GM15510 (cell line): ENCODE measurements around the gene RIC8A.
A peak's percentile ranks its signal among the peaks of the same experiment; 100 is the strongest.

ENCODE experiments used
- POLR2A ChIP-seq: IDR thresholded peaks from 3 replicates; pipeline ENCODE4 v1.6.1; 2011; ENCODE audit warnings: borderline replicate concordance; ENCODE audit not compliant: insufficient read length; ENCODE audit errors: extremely low read depth

Gene RIC8A

DNA sequence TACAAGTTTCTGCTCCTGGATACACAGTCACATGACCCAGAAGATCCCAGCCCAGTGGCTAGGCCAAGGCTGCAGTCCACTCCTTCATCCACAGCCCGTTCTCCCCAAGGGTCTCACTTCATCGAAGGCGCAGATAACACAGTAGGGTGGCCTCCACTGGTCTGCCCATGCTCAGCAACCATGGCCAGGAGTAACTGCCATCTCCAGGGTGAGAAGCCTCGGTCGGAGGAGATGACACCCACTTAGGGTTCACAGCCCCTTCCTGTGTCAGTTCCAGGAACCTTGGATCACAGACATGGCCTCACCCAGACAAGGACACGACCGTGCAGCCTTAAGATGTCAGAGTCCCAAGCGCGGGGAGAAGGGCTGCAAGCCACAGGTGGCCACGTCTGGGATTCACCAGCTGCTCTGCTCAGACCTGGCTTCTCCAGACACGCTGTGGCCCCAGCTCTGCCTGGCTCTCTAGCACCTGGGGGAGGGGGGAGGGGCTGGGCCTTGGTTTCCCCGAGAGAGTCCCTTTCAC, 2.9 kb upstream of the RIC8A start:
- no peak for TF ChIP-seq POLR2A

DNA sequence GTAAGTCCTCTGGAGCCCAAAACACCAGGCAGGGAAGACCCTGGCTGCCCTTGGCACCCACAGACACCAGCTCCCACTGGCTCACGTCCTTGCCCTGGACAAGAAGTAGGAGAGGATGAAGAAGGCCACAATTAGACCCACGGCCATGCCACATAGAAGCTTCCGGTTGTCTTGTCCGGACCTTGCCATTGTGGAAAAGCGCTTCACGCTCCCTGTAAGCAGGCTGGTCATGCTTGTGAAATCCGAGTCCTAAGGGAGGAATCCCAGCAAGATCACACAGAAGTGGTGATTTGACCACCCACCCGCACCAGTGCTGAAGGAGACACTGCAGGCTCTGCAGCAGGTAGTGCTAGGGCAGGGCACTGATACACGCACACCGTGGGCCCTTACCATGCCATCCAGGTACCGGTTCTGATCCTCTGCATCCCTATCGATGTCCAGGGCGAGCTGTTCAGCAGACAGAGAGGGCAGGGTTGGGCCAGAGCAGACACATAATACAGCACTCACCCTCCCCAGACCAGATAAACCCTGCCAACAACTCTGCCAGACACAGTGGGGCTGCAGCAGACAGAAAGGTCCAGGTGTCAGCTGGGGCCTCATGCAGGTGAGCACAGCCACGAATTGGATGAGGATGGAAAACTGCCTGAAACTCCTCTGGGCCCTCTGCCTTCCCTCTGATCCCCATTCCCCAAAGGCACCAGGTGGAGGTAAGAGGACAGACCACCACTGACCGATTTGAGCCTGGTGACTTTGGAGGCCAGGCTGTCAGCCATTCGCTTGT, 2.1 kb upstream of the RIC8A start:
- TF ChIP-seq POLR2A: no peak

DNA sequence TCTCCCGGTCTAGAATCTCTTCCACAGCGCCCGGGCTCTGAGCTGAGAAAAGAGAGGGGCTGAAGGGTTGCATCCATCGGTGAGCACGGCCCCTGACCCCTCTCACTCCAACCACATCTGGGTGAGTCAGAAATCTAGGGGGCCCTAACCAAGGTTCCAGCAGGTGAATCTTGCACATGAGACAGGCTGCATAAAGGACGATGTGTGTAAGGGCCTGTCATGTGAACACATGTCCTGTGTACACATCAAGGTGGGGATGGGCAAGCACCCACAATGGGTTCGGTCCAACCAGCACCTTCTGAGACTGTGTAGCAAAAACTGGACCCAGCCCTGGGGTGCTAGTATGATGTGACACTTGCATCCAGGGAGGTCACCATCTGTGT, 1.5 kb upstream of the RIC8A start:
- no peak for TF ChIP-seq POLR2A

DNA sequence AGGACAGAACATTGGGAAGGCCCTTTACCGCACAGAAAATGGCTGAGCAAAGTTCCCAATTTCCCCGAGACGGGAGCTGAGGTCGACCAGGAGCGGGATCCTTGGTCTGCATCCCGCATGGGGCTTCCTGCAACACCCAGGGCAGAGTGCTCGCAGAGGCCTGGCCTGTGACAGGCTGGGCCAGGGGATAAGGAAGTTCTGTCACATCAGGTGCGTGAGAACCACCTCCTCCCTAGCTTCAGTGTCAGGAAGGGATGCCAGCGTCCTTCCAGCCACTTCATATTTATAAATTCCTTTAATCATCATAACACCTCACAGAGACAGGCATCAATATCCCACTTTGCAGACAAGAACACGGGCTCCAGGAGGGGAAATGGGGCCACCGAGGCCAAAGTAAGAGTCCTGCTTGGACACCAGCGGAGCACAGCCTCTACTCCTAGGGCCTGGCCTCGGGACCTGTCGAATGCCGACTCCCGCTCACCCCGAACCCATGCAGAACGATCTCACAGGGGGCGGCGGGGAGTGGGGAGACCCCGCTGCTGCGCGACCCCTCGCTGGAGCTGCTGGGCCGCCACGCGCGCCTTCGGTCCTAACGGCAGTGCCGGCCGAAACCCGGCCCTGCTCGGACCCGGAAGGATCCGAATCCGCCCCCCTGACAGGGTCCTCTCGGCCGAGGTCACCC, 841 bp upstream of the RIC8A start:
- no peak for TF ChIP-seq POLR2A

DNA sequence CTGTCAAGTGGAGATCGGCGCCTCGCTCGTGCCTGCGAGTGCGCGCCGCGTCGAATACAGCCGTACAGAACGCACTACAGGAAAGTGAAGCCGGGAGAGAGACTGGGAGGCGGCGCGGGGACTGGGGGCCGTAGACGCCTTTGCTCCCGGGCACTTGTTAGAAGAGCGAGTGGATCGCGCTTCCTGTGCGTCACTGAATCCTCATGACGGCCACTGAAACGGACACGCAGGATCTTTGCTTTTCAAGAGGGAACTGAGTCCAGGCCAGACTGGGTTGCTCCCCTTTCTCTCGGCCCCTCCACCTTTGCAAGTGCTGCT, 314 bp downstream of the RIC8A start:
- no peak for TF ChIP-seq POLR2A

DNA sequence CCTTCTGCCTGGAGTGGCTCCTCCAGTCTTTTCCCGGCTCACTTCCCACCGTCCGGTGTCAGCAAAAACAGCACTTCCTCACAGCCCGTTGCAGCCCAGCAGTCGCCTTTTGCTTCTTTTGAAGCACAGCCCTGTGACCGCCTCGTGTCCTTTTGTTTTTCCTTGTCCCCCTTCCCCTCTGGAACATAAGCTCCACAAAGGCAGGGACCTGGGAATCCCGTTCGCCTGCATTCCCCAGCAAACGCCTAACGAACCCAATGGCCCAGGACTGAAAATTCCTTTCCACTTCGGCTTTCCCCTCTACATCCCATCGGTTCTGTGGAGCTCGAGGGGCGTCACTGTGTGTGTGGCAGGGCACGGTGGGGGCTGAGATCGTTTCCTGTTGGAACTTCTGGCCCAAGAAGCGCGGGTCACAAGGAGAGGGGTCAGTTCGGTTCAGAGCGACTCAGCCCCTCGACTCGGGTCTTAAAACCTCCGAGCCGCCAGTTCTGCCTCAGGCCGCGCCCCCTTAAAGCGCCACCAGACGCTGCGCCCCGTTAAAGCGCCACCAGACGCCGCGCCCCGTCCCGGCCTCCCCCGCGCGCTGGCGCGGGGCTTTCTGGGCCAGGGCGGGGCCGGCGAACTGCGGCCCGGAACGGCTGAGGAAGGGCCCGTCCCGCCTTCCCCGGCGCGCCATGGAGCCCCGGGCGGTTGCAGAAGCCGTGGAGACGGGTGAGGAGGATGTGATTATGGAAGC, 841 bp downstream of the RIC8A start:
- TF ChIP-seq POLR2A: peak; percentile 92

DNA sequence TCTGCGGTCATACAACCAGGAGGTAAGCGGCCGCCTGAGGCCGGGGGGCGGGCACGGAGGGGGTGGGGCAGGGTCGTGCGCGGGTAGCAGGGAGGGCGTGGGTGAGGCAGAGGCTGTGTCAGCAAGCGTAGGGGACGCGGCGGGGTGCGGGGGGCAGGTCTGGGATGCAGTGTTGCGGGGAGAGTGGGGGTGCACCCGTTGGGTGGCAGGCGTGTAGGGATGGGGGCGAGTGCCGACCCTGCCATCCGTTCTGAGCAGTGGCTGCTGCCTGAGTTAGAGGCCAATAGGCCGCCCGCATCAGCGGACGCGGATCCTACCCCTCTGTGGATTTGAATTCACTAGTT, 1.4 kb downstream of the RIC8A start:
- TF ChIP-seq POLR2A: no peak

DNA sequence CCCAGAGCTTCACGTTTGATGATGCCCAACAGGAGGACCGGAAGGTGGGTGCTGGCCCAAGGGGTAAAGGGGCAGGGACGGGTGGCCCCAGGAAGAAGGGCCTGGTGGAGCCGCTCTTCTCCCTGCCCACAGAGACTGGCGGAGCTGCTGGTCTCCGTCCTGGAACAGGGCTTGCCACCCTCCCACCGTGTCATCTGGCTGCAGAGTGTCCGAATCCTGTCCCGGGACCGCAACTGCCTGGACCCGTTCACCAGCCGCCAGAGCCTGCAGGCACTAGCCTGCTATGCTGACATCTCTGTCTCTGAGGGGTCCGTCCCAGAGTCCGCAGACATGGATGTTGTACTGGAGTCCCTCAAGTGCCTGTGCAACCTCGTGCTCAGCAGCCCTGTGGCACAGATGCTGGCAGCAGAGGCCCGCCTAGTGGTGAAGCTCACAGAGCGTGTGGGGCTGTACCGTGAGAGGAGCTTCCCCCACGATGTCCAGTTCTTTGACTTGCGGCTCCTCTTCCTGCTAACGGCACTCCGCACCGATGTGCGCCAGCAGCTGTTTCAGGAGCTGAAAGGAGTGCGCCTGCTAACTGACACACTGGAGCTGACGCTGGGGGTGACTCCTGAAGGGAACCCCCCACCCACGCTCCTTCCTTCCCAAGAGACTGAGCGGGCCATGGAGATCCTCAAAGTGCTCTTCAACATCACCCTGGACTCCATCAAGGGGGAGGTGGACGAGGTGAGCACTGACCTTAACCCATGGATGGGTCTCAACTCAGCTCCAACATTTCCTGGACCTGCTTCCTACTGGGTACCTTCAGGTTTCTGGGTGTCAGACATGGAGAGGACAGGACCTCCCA, 2.0 kb downstream of the RIC8A start:
- no peak for TF ChIP-seq POLR2A

DNA sequence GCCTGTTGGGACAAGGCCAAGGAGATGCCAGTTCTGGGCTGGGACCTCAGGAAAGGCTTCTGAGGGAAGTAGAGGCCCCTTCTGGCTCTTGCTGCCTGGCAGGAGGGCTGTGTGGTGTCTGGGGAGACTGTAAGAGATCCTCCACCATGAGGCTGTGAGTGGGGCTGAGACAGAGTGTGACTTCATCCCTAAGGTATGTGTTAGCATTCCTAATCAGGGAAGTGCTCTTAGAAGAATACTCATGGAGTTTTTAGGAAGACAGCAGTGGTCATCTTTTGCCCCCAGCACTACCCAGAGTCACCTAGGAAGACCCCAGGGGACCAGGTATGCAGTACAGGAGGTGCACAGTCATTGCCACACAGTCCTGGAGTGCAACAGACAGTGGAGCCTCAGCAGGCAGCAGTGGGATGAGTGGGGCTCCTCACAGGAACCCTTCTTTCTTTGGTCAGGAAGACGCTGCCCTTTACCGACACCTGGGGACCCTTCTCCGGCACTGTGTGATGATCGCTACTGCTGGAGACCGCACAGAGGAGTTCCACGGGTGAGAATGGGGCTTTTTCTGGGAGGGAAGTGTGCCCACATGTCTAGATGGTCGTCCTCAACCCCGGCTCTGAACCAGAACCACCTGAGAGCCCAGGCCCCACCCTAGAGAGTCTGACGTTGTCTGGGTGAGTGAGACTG, 2.8 kb downstream of the RIC8A start:
- TF ChIP-seq POLR2A: no peak

DNA sequence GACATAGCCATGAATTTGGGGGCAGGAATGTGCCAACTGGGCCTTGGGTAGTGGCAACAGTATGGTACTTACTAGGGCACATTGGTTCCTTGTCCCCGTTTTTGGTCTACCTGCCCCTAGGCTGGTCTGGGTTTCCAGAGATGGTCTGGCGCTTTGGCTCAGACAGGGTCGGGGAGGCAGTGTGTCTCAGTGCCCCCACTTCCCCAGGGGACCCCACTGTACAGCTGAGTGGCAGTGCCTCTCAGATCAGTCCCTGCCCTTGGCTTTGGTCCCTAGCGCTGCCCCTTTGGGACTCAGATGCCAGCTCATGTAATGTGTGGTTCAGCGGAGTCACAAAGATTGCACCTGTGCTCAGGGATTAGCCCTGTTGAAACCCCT, 3.3 kb downstream of the RIC8A start:
- no peak for TF ChIP-seq POLR2A

DNA sequence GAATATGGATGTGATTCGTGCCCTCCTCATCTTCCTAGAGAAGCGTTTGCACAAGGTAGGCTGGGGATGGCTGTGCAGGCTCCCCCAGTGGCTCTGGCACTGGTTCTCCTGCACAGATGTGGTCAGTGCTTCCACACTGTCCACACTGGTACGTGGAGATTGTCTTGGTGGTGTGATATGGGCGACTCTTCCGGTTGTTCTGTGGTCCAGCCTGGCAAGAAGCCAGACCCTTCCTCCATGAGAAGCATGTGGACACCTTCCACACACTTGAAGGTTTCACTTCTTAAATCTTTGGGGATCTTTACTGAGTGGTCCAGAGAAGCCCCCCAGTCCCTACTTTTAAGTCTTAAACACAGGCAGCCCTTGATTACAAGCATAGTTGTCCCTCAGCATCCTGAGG, 3.8 kb downstream of the RIC8A start:
- no peak for TF ChIP-seq POLR2A

DNA sequence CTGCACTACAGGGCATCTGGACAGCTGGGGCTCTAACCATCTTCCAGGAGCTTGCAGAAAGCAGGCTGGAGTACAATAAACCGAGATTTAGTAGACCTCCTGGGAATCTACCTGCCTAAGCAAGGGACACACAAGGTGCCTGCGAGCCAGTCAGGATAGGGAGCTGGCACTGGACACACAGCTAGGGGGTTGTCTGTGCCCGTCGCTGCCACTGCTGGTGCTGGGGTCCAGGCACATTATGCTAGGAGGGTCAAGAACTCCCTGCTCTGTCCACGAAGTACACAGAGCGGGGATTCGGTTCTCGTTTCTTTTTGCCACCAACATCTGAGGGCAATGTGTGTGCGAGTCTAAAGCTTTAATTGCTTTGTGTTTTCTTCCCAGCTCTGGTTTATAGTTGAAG, 4.2 kb downstream of the RIC8A start:
- TF ChIP-seq POLR2A: no peak

DNA sequence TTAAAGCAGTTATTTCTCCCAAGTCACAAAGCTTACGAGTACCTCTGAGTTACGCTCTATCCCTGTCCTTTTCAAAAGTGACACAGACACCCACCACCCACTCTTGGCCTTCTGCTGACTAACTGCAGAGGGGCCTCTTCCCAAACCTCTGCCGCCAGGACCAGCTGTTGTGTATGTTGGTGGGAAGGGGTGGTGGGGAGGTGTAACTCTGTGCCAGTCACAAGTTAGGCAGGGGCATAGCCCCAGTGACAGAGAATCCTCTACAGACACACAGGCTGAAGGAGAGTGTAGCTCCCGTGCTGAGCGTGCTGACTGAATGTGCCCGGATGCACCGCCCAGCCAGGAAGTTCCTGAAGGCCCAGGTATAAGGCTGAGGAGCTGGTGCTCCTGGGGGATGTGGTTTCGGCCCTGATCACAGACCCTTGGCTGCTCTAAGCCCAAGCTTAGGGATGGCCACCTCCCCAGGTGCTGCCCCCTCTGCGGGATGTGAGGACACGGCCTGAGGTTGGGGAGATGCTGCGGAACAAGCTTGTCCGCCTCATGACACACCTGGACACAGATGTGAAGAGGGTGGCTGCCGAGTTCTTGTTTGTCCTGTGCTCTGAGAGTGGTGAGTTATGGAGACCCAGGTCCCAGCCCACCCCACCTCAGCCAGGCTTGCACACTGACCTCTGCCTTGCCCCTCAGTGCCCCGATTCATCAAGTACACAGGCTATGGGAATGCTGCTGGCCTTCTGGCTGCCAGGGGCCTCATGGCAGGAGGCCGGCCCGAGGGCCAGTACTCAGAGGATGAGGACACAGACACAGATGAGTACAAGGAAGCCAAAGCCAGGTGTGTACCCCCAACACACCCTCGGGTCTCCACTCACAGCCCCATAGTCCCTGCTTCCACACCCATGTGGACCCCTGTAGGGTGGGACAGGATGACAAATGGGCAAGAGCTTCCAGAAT, 4.9 kb downstream of the RIC8A start:
- TF ChIP-seq POLR2A: no peak
